ENCODE data around the gene MISP3. TPM values are rescaled to one million over a fixed set of nuclear protein-coding genes. Genes with fewer than 3 reads are reported as not detected.

MISP3 gene
- total and polyA plus RNA-seq, 10 donors: 1.5 to 8.0 (median 2.0) TPM

- 0 to 1% (median 1%) methylated on average over 8 to 141 of the region's 142 CpGs for WGBS, 5 donors
- DNase-seq: peak; percentile 92
These were observed 17.3 kb downstream of the MISP3 start for GRCh38 chr19:14089662-14090508.

GRCh38 chr19:14090509-14091080 is 18.0 kb downstream of the MISP3 start, which contains the start of gene SAMD1:
Gene SAMD1 (minus strand): TSS chr19:14090751.
- Histone ChIP-seq H3K27ac (peak within 1 kb of the TSS; percentile 93 to 99 (median 96)), H3K9me3 (peaks cover 0 to 14% (median 11%) of the 10 kb centered on the region in 8 donors), H3K4me1 (peaks cover 0 to 38% (median 23%) of the 10 kb centered on the region in 6 donors), H3K4me3 (peak within 1 kb of the TSS; percentile 76 to 96 (median 85)), H3K36me3 (peaks cover 0 to 33% (median 6%) of the 10 kb centered on the region in 6 donors), H3K27me3 (replicated peaks in 1 of 7) (no peaks in the 10 kb centered on the region)
- 0 to 1% (median 0%) methylated on average over 8 to 51 of the region's 65 CpGs for WGBS, 5 donors
- TF ChIP-seq POLR2AphosphoS5 (IDR thresholded peaks at IDR 0.05): no peak
- no peak for TF ChIP-seq CTCF (IDR thresholded peaks at IDR 0.05 in 8 of 11, conservative IDR thresholded peaks at IDR 0.05 in 3 of 11)
- no peak for TF ChIP-seq POLR2A (IDR thresholded peaks at IDR 0.05)
- DNase-seq: peak; percentile 95
- intact Hi-C loops (cut with DNase I; ENCODE audit: low total_unique reads): no loop called here

More at GRCh38 chr19:14089662-14090508, 17.3 kb downstream of the MISP3 start:
- TF ChIP-seq POLR2A (IDR thresholded peaks at IDR 0.05): no peak
- TF ChIP-seq POLR2AphosphoS5 (IDR thresholded peaks at IDR 0.05): peak in 2 of 3 donors; percentile 17 to 38
- peak in 1 of 11 experiments; percentile 11 for TF ChIP-seq CTCF (IDR thresholded peaks at IDR 0.05 in 8 of 11, conservative IDR thresholded peaks at IDR 0.05 in 3 of 11)
- intact Hi-C loops (cut with DNase I; ENCODE audit: low total_unique reads): loop anchor here (10.0 kb wide), 1 partner anchor 45 kb away; the partner anchor contains the start of gene ASF1B
- peak overlapping the region in 7 of 8 donors; percentile 46 to 99 (median 97) for H3K27ac ChIP-seq
- peak overlapping the region; percentile 37 to 96 (median 84) for H3K4me3 ChIP-seq
- peaks cover 0 to 32% (median 6%) of the 10 kb centered on the region in 6 donors for H3K36me3 ChIP-seq
- no peaks in the 10 kb centered on the region for H3K27me3 ChIP-seq (replicated peaks in 1 of 7)
- H3K4me1 ChIP-seq: peaks cover 0 to 36% (median 23%) of the 10 kb centered on the region in 6 donors
- peaks cover 0 to 14% (median 11%) of the 10 kb centered on the region in 8 donors for H3K9me3 ChIP-seq

- peak; percentile 95 for DNase-seq
- TF ChIP-seq CTCF (IDR thresholded peaks at IDR 0.05 in 8 of 11, conservative IDR thresholded peaks at IDR 0.05 in 3 of 11): peak in 8 of 11 experiments; percentile 6 to 49 (median 30)
- TF ChIP-seq POLR2A (IDR thresholded peaks at IDR 0.05): peak in 2 of 3 donors; percentile 65 to 84
- peak; percentile 82 to 87 (median 86) for TF ChIP-seq POLR2AphosphoS5 (IDR thresholded peaks at IDR 0.05)
- Histone ChIP-seq H3K4me1 (peaks cover 0 to 40% (median 23%) of the 10 kb centered on the region in 6 donors), H3K27me3 (replicated peaks in 1 of 7) (no peaks in the 10 kb centered on the region), H3K27ac (peak overlapping the region; percentile 93 to 99 (median 96)), H3K4me3 (peak overlapping the region; percentile 76 to 96 (median 85)), H3K9me3 (peaks cover 0 to 14% (median 11%) of the 10 kb centered on the region in 8 donors), H3K36me3 (peaks cover 0 to 40% (median 7%) of the 10 kb centered on the region in 6 donors)
- intact Hi-C loops (cut with DNase I; ENCODE audit: low total_unique reads): no loop called here
- WGBS, 5 donors: 0 to 1% (median 1%) methylated on average over 16 to 59 of the region's 72 CpGs
These were observed 18.7 kb downstream of the MISP3 start for GRCh38 chr19:14091081-14091812.

All from spleen (tissue), 11 donors.